Adrenal gland (tissue), 12 donors: ENCODE data around the gene MORN1. TPM values are rescaled to one million over a fixed set of nuclear protein-coding genes. Genes with fewer than 3 reads are reported as not detected.

Source experiments
- DNase-seq, 7 donors: peaks; one replicate each; pipeline ENCODE4 v3.0.0-alpha.2; 2019 to 2020
- H3K27ac ChIP-seq, 5 donors: fragments of 200-600 bp; sonication (generic) in 4 of 5; 1 replicate in 3 of 5; 2 replicates in 2 of 5; pipeline versions ENCODE4 v1.5.1 to v1.8.0; 2016 to 2020; ENCODE audit warnings: mild to moderate bottlenecking in 1 of 5
- H3K27me3 ChIP-seq: fragments of 200-600 bp; 2 replicates; pipeline ENCODE4 v1.8.0; 2021
- H3K36me3 ChIP-seq, 2 donors: fragments of 200-600 bp; replicated peaks in 1 of 2; 1 replicate in 1 of 2; 2 replicates in 1 of 2; pipeline versions ENCODE4 v1.5.1 to v1.8.0; 2018 to 2022
- H3K4me1 ChIP-seq, 2 donors: fragments of 200-600 bp; replicated peaks in 1 of 2; 1 replicate in 1 of 2; 2 replicates in 1 of 2; pipeline versions ENCODE4 v1.5.1 to v1.8.0; 2018 to 2021
- H3K4me3 ChIP-seq, 4 donors: fragments of 200-600 bp; sonication (generic) in 3 of 4; one replicate each; pipeline ENCODE4 v1.5.1; 2016 to 2018
- H3K9me3 ChIP-seq, 3 donors: fragments of 200-600 bp; sonication (generic) in 1 of 3; replicated peaks in 1 of 3; 1 replicate in 2 of 3; 2 replicates in 1 of 3; pipeline versions ENCODE4 v1.5.1 to v1.8.0; 2016 to 2021
- POLR2A ChIP-seq, 2 donors: fragments of 450-650 bp; IDR thresholded peaks; one replicate each; pipeline ENCODE4 v1.6.1; 2017; ENCODE audit warnings: antibody characterized with exemption in 2 of 2, mild to moderate bottlenecking in 2 of 2, moderate library complexity in 1 of 2
- WGBS, 4 donors: extraction: QIAGEN DNeasy Blood & Tissue Kit in 2 of 4; methylation state at CpG; one replicate each; pipeline versions ENCODE4 v1.1.5 to v1.1.7; 2013 to 2017; 5-methylcytosine and 5-hydroxymethylcytosine counted together
- intact Hi-C, 2 donors: fragments of 100-400 bp; cut with DNase I; formaldehyde crosslinking; loops; one replicate each; pipeline versions ENCODE4 v1.14.1 to v1.15.0; 2022 to 2023
- polyA plus RNA-seq, 3 donors: library from polyadenylated mRNA; stranded (reverse); fragments of 200-250 nt in 2 of 3; fragments of 350-450 nt in 1 of 3; fragmentation: Illumina TruSeq in 1 of 3; extraction: RNeasy Lipid Tissue Mini Kit (QIAGEN cat#74804) in 1 of 3; gene quantifications; one replicate each; pipeline ENCODE4 v1.2.3, GENCODE V29; 2013 to 2014
- total RNA-seq, 9 donors: library from RNA; depleted of rRNA in 4 of 9; stranded (reverse); fragments of >200 nt in 4 of 9; fragments of 120-200 nt in 1 of 9; fragmentation: NEBNext Ultra II Directional in 1 of 9; extraction: Animal tissue kit (Norgen Biotek cat#: 25700) in 1 of 9; gene quantifications; one replicate each; pipeline versions ENCODE4 v1.1.0 to v1.2.4, GENCODE V29; 2013 to 2023
- TF ChIP-seq, protein P1 (sequence below), 6 experiments: fragments of 450-650 bp in 4 of 6; fragments of 200-600 bp in 2 of 6; sonication (generic) in 1 of 6; IDR thresholded peaks; 1 replicate in 5 of 6; 2 replicates in 1 of 6; pipeline versions ENCODE4 v1.5.1 to v1.8.0; 2016 to 2021; ENCODE audit warnings: antibody characterized with exemption in 6 of 6, mild to moderate bottlenecking in 2 of 6, moderate library complexity in 1 of 6
- donor health status: healthy with polysubstance abuse.
- donor health status: Bipolar disorder and iron deficiency.
- donor health status: DM: yes; HTN: yes; CAD: no.
- donor health status: DM: no; HTN: no; CAD: no.
- donor health status: DM: no; HTN: no; CAD: no.
- donor health status: DM: yes; HTN: yes; CAD: no.

MORN1 gene
- total and polyA plus RNA-seq, 12 donors = 1.8 to 14.1 (median 8.7) TPM

- H3K27me3 ChIP-seq = no peaks in the 10 kb centered on the region
- peak in 1 of 7 donors; percentile 52 for DNase-seq
- no peak for TF ChIP-seq POLR2A (IDR thresholded peaks at IDR 0.05)
- TF ChIP-seq, protein P1, sequence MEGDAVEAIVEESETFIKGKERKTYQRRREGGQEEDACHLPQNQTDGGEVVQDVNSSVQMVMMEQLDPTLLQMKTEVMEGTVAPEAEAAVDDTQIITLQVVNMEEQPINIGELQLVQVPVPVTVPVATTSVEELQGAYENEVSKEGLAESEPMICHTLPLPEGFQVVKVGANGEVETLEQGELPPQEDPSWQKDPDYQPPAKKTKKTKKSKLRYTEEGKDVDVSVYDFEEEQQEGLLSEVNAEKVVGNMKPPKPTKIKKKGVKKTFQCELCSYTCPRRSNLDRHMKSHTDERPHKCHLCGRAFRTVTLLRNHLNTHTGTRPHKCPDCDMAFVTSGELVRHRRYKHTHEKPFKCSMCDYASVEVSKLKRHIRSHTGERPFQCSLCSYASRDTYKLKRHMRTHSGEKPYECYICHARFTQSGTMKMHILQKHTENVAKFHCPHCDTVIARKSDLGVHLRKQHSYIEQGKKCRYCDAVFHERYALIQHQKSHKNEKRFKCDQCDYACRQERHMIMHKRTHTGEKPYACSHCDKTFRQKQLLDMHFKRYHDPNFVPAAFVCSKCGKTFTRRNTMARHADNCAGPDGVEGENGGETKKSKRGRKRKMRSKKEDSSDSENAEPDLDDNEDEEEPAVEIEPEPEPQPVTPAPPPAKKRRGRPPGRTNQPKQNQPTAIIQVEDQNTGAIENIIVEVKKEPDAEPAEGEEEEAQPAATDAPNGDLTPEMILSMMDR (IDR thresholded peaks at IDR 0.05) = no peak
- H3K9me3 ChIP-seq = no peaks in the 10 kb centered on the region
- H3K36me3 ChIP-seq = peaks cover 0 to 91% of the 10 kb centered on the region in 2 donors
- WGBS, 4 donors = 49 to 58% (median 55%) methylated on average over 8 to 23 of the region's 23 CpGs
- no peak overlapping the region for H3K4me3 ChIP-seq
- H3K4me1 ChIP-seq = peaks cover 13 to 32% of the 10 kb centered on the region in 2 donors
- H3K27ac ChIP-seq = peak overlapping the region in 2 of 5 donors; percentile 11 to 49
- intact Hi-C loops = no loop called here
Measured at GRCh38 chr1:2402420-2402819, 11.1 kb upstream of the MORN1 start.

DNA sequence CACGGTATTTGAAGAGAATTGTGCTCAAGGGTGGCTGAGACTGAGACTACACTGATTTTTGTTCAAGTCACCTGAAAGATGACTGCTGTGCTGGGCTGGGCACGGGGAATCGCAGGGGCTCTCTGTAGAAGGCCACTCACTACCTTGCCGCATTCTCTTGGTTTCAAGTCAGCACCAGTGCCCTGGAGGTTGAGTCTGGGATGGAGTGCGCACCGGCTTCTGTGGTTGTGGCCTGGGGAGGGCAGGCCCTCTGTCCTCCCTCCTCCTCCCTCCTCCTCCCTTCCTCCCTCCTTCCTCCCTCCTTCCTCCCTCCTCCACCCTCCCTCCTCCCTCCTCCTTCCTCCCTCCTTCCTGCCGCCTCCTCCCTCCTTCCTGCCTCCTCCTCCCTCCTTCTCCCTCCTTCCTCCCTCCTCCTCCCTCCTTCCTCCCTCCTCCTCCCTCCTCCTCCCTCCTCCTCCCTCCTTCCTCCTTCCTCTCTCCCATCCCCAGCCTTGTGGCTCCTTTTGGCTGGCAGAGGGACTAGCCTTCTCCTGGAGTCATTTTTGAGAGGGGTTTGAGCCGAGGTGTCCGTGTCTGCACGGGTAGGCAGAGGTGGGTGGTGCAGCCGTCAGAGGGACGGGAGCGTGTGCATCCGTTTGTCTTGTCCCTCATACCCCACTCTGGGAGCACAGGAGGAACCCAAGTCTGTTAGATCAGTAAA lies 9.7 kb upstream of the MORN1 start:
- H3K27ac ChIP-seq = no peak overlapping the region
- intact Hi-C loops = no loop called here
- peaks cover 13 to 19% of the 10 kb centered on the region in 2 donors for H3K4me1 ChIP-seq
- no peak for DNase-seq
- no peaks in the 10 kb centered on the region for H3K27me3 ChIP-seq
- H3K36me3 ChIP-seq = peaks cover 0 to 93% of the 10 kb centered on the region in 2 donors
- TF ChIP-seq POLR2A (IDR thresholded peaks at IDR 0.05) = no peak
- TF ChIP-seq, protein P1 (IDR thresholded peaks at IDR 0.05) = no peak
- WGBS, 4 donors = 84 to 89% (median 87%) methylated on average over 10 to 14 of the region's 14 CpGs
- no peak overlapping the region for H3K4me3 ChIP-seq
- H3K9me3 ChIP-seq = no peaks in the 10 kb centered on the region

GRCh38 chr1:2400576-2400909 lies 9.2 kb upstream of the MORN1 start:
- H3K27ac ChIP-seq = no peak overlapping the region

GRCh38 chr1:2399890-2400575 lies 8.7 kb upstream of the MORN1 start:
- WGBS, 4 donors = 88 to 91% (median 90%) methylated on average over 14 to 22 of the region's 22 CpGs
- H3K27ac ChIP-seq = no peak overlapping the region
- H3K4me3 ChIP-seq = no peak overlapping the region
- peaks cover 0 to 95% of the 10 kb centered on the region in 2 donors for H3K36me3 ChIP-seq
- intact Hi-C loops = no loop called here
- no peak for DNase-seq
- peaks cover 6 to 9% of the 10 kb centered on the region in 2 donors for H3K4me1 ChIP-seq
- TF ChIP-seq POLR2A (IDR thresholded peaks at IDR 0.05) = no peak
- TF ChIP-seq, protein P1 (IDR thresholded peaks at IDR 0.05) = no peak
- no peaks in the 10 kb centered on the region for H3K9me3 ChIP-seq
- H3K27me3 ChIP-seq = no peaks in the 10 kb centered on the region

More at GRCh38 chr1:2400576-2400909, 9.2 kb upstream of the MORN1 start:
- Histone ChIP-seq H3K4me3 (no peak overlapping the region), H3K36me3 (peaks cover 0 to 93% of the 10 kb centered on the region in 2 donors), H3K27me3 (no peaks in the 10 kb centered on the region), H3K4me1 (peaks cover 12 to 13% of the 10 kb centered on the region in 2 donors), H3K9me3 (no peaks in the 10 kb centered on the region)
- intact Hi-C loops = no loop called here
- no peak for TF ChIP-seq POLR2A (IDR thresholded peaks at IDR 0.05)
- TF ChIP-seq, protein P1 (IDR thresholded peaks at IDR 0.05) = no peak
- DNase-seq = no peak
- WGBS, 4 donors = 88 to 93% (median 89%) methylated on average over 10 of the region's 10 CpGs
